K562 (cell line): ENCODE data around the gene STK11. TPM values are rescaled to one million over a fixed set of nuclear protein-coding genes. Genes with fewer than 3 reads are reported as not detected.

Experiments used
- CBFA2T2 ChIP-seq: fragments of 450-650 bp; conservative IDR thresholded peaks from 2 replicates; pipeline ENCODE4 v1.6.1; 2017; ENCODE audit warnings: mild to moderate bottlenecking
- CBFA2T3 ChIP-seq: fragments of 450-650 bp; IDR thresholded peaks from 2 replicates; pipeline ENCODE4 v1.6.1; 2017
- CREM ChIP-seq: IDR thresholded peaks from 2 replicates; pipeline ENCODE4 v1.6.1; 2014; ENCODE audit warnings: antibody characterized with exemption, low read depth
- DDX20 ChIP-seq: fragments of 450-650 bp; IDR thresholded peaks from 2 replicates; pipeline ENCODE4 v1.6.1; 2016; ENCODE audit warnings: missing genetic modification characterization, low read depth, mild to moderate bottlenecking, missing compliant biosample characterization, moderate library complexity
- DMBX1 ChIP-seq: fragments of 250-450 bp; sonication (Bioruptor Pico); IDR thresholded peaks from 2 replicates; pipeline ENCODE4 v1.8.0; 2022; ENCODE audit warnings: inconsistent platforms, mild to moderate bottlenecking, moderate library complexity, borderline replicate concordance
- HBP1 ChIP-seq: fragments of 450-650 bp; formaldehyde crosslinking; IDR thresholded peaks from 2 replicates; pipeline ENCODE4 v1.4.0; 2022; ENCODE audit warnings: missing genetic modification characterization
- MTA1 ChIP-seq: fragments of 450-650 bp; IDR thresholded peaks from 2 replicates; pipeline ENCODE4 v1.6.1; 2017; ENCODE audit warnings: borderline replicate concordance
- NCOR1 ChIP-seq: fragments of 450-650 bp; IDR thresholded peaks from 2 replicates; pipeline ENCODE4 v1.6.1; 2016; ENCODE audit warnings: mild to moderate bottlenecking, moderate library complexity
- NR4A1 ChIP-seq, 2 experiments: fragments of 250-450 bp in 1 of 2; fragments of 450-650 bp in 1 of 2; sonication (Bioruptor Pico) in 1 of 2; IDR thresholded peaks; 2 replicates each; pipeline versions ENCODE4 v1.4.0 to v1.6.1; 2016 to 2020; ENCODE audit warnings: mild to moderate bottlenecking in 2 of 2, missing compliant biosample characterization in 1 of 2, missing genetic modification characterization in 1 of 2, moderate library complexity in 1 of 2
- PCBP2 ChIP-seq: fragments of 200-400 bp; formaldehyde crosslinking; IDR thresholded peaks from 2 replicates; pipeline ENCODE4 v1.6.1; 2018; ENCODE audit warnings: low read length, low read depth, mild to moderate bottlenecking, moderate library complexity; ENCODE audit not compliant: poor library complexity, severe bottlenecking
- REST ChIP-seq, 2 experiments: fragments of 450-650 bp; formaldehyde crosslinking in 1 of 2; IDR thresholded peaks; 2 replicates each; pipeline versions ENCODE4 v1.4.0 to v1.6.1; 2014 to 2020; ENCODE audit warnings: mild to moderate bottlenecking in 2 of 2, borderline replicate concordance in 1 of 2, low read depth in 1 of 2
- SAP30 ChIP-seq: fragments of 200-600 bp; sonication (generic); IDR thresholded peaks from 2 replicates; pipeline ENCODE4 v1.6.1; 2012; ENCODE audit warnings: borderline replicate concordance, low read depth, mild to moderate bottlenecking, moderate library complexity, low read length, control low read depth, inconsistent platforms; ENCODE audit not compliant: insufficient read depth, poor library complexity, severe bottlenecking
- TGIF2 ChIP-seq: sonication (generic); formaldehyde crosslinking; IDR thresholded peaks from 2 replicates; pipeline ENCODE4 v1.8.1; 2022; ENCODE audit warnings: mild to moderate bottlenecking, missing genetic modification reagents, moderate library complexity
- ZNF143 ChIP-seq: sonication (generic); formaldehyde crosslinking; IDR thresholded peaks from 2 replicates; pipeline ENCODE4 v1.9.0; 2022; ENCODE audit warnings: mild to moderate bottlenecking, missing genetic modification reagents
- ZNF280A ChIP-seq: fragments of 450-650 bp; IDR thresholded peaks from 2 replicates; pipeline ENCODE4 v1.6.1; 2018; ENCODE audit warnings: mild to moderate bottlenecking, low read depth; ENCODE audit not compliant: partially characterized antibody
- polyA plus RNA-seq, 8 experiments: library from polyadenylated mRNA; depleted of rRNA in 4 of 8; stranded (reverse) in 5 of 8; unstranded in 3 of 8; fragments of >200 nt; fragmentation: Nextera tagmentation in 2 of 8; fragmentation: Illumina TruSeq in 1 of 8; extraction: Ambion mirVana in 2 of 8; extraction: Trizol in 1 of 8; gene quantifications; 2 replicates each; pipeline versions ENCODE4 v1.2.1 to v1.2.3, GENCODE V29; 2011 to 2014; ENCODE audit warnings: inconsistent platforms in 1 of 8, missing spikeins in 1 of 8
- total RNA-seq, 7 experiments: library from RNA; depleted of rRNA in 6 of 7; stranded (reverse); fragments of >200 nt in 6 of 7; fragmentation: Illumina TruSeq in 2 of 7; extraction: Trizol in 2 of 7; gene quantifications; 2 replicates each; pipeline versions ENCODE4 v1.2.1 to v1.2.3, GENCODE V29; 2011 to 2021; ENCODE audit warnings: low replicate concordance in 1 of 7

The STK11 gene
- total and polyA plus RNA-seq, 9 of the 15 experiments (the other 6 are each of a cell fraction or from before 2014, with no cell fraction given) = 0.15 to 96.5 (median 31.7) TPM

- TF ChIP-seq ZNF280A (no peak), ZNF143 (CRISPR knock-in tag) (no peak), PCBP2 (no peak), NR4A1 (CRISPR knock-in tag; IDR thresholded peaks at IDR 0.05) (no peak), NR4A1 (tag; IDR thresholded peaks at IDR 0.05) (no peak), DDX20 (tag) (no peak), REST (IDR thresholded peaks at IDR 0.05; ENCODE audit: borderline replicate concordance) (no peak), REST (CRISPR knock-in tag; IDR thresholded peaks at IDR 0.05; ENCODE audit: low read depth) (no peak), HBP1 (CRISPR knock-in tag) (no peak), CBFA2T3 (no peak), CREM (no peak), CBFA2T2 (0 out of 2 replicates have a peak, but pooled peaks have one; percentile 1), MTA1 (no peak), TGIF2 (0 out of 2 replicates have a peak, but pooled peaks have one; percentile 63), DMBX1 (CRISPR knock-in tag) (no peak), NCOR1 (no peak; the same call in 1 of the 2 replicates), SAP30 (no peak)
Measured at GRCh38 chr19:1270213-1270853, 64.8 kb downstream of the STK11 start (continued).
